GM10266 (cell line): ENCODE results near the gene PRKCA.

ENCODE experiments used
- DNase-seq: peaks from one replicate; pipeline ENCODE4 v3.0.0; 2012; ENCODE audit errors: extremely low spot score
- CTCF ChIP-seq: IDR thresholded peaks from 2 replicates; pipeline ENCODE4 v1.5.1; 2012; ENCODE audit warnings: mild to moderate bottlenecking, low read depth; ENCODE audit not compliant: control insufficient read depth, insufficient read depth; ENCODE audit errors: missing control alignments

PRKCA gene

GRCh38 chr17:66814570-66814969, 512.2 kb downstream of the PRKCA start:
- no peak for DNase-seq
- no peak for TF ChIP-seq CTCF

- DNase-seq = no peak
- TF ChIP-seq CTCF = no peak
These were observed 515.3 kb downstream of the PRKCA start for GRCh38 chr17:66817750-66818149.

- DNase-seq = no peak
- TF ChIP-seq CTCF = no peak
These were observed 517.1 kb downstream of the PRKCA start for GRCh38 chr17:66819466-66819865.

- DNase-seq = no peak
- TF ChIP-seq CTCF = no peak
These were observed 519.6 kb downstream of the PRKCA start for GRCh38 chr17:66822009-66822408.

- DNase-seq = no peak
- no peak for TF ChIP-seq CTCF
These were observed 524.4 kb downstream of the PRKCA start for GRCh38 chr17:66826856-66827255.

GRCh38 chr17:66829386-66829864, 527.0 kb downstream of the PRKCA start:
- no peak for TF ChIP-seq CTCF
- peak; percentile 62 for DNase-seq

- no peak for TF ChIP-seq CTCF
- no peak for DNase-seq
These were observed 527.5 kb downstream of the PRKCA start for GRCh38 chr17:66829883-66830282.
